Progenitor cell of endocrine pancreas (in vitro differentiated cells): Measurements from ENCODE around the gene MACROD2. TPM values are rescaled to one million over a fixed set of nuclear protein-coding genes. Genes with fewer than 3 reads are reported as not detected.

Experiments used
- DNase-seq: peaks from one replicate; pipeline ENCODE4 v3.0.0; 2021; ENCODE audit warnings: low spot score; ENCODE audit not compliant: unreplicated experiment
- H3K27ac Mint-ChIP-seq: 2 replicates; pipeline ENCODE4 v1.8.0; 2021; ENCODE audit warnings: mild to moderate bottlenecking, moderate library complexity, mixed read lengths
- H3K27me3 Mint-ChIP-seq: 2 replicates; pipeline ENCODE4 v1.8.0; 2021; ENCODE audit warnings: mixed read lengths
- H3K36me3 Mint-ChIP-seq: 2 replicates; pipeline ENCODE4 v1.8.0; 2022; ENCODE audit warnings: mixed read lengths; ENCODE audit not compliant: insufficient read depth
- H3K4me1 Mint-ChIP-seq: 2 replicates; pipeline ENCODE4 v1.8.0; 2021; ENCODE audit warnings: low read depth, mixed read lengths
- H3K4me3 Mint-ChIP-seq: 2 replicates; pipeline ENCODE4 v1.8.0; 2021; ENCODE audit warnings: low read depth, mild to moderate bottlenecking, moderate library complexity, mixed read lengths
- H3K9me3 Mint-ChIP-seq: 2 replicates; pipeline ENCODE4 v1.8.0; 2021; ENCODE audit warnings: low read depth, mixed read lengths
- CTCF ChIP-seq: fragments of 200-600 bp; sonication (generic); IDR thresholded peaks from one replicate; pipeline ENCODE4 v1.5.0; 2021; ENCODE audit warnings: antibody characterized with exemption, mild to moderate bottlenecking; ENCODE audit not compliant: unreplicated experiment
- total RNA-seq: library from RNA; stranded (reverse); gene quantifications from 2 replicates; pipeline ENCODE4 v1.2.1, GENCODE V29; 2021

MACROD2 gene
- total RNA-seq, 1 donor from 2014 or later = 7.6 TPM

- H3K27ac Mint-ChIP-seq = no peak overlapping the region
- peaks cover 12% of the 10 kb centered on the region for H3K9me3 Mint-ChIP-seq
- no peak overlapping the region for H3K4me3 Mint-ChIP-seq
- no peaks in the 10 kb centered on the region for H3K4me1 Mint-ChIP-seq
- no peak for DNase-seq
- H3K27me3 Mint-ChIP-seq = peaks cover 7% of the 10 kb centered on the region
- no peak for TF ChIP-seq CTCF
- H3K36me3 Mint-ChIP-seq = peaks cover 2% of the 10 kb centered on the region
Observed at GRCh38 chr20:15890407-15890982, 1895.2 kb downstream of the MACROD2 start.

GRCh38 chr20:15895126-15895525 lies 1899.8 kb downstream of the MACROD2 start:
- H3K27me3 Mint-ChIP-seq = peaks cover 7% of the 10 kb centered on the region
- H3K4me3 Mint-ChIP-seq = no peak overlapping the region
- no peak overlapping the region for H3K27ac Mint-ChIP-seq
- no peaks in the 10 kb centered on the region for H3K36me3 Mint-ChIP-seq
- H3K4me1 Mint-ChIP-seq = no peaks in the 10 kb centered on the region
- DNase-seq = no peak
- TF ChIP-seq CTCF = no peak
- no peaks in the 10 kb centered on the region for H3K9me3 Mint-ChIP-seq

GRCh38 chr20:15895560-15896084 lies 1900.3 kb downstream of the MACROD2 start:
- Mint-ChIP-seq H3K27ac (no peak overlapping the region), H3K4me3 (no peak overlapping the region), H3K27me3 (peaks cover 7% of the 10 kb centered on the region), H3K4me1 (no peaks in the 10 kb centered on the region), H3K36me3 (no peaks in the 10 kb centered on the region), H3K9me3 (no peaks in the 10 kb centered on the region)
- TF ChIP-seq CTCF = no peak
- no peak for DNase-seq

GRCh38 chr20:15899967-15900366 lies 1904.7 kb downstream of the MACROD2 start:
- Mint-ChIP-seq H3K36me3 (no peaks in the 10 kb centered on the region), H3K4me1 (no peaks in the 10 kb centered on the region), H3K4me3 (no peak overlapping the region), H3K27me3 (no peaks in the 10 kb centered on the region), H3K9me3 (peaks cover 10% of the 10 kb centered on the region), H3K27ac (no peak overlapping the region)
- no peak for TF ChIP-seq CTCF
- DNase-seq = no peak

GRCh38 chr20:15900443-15900842 lies 1905.1 kb downstream of the MACROD2 start:
- Mint-ChIP-seq H3K4me1 (no peaks in the 10 kb centered on the region), H3K27me3 (no peaks in the 10 kb centered on the region), H3K4me3 (no peak overlapping the region), H3K27ac (no peak overlapping the region), H3K36me3 (no peaks in the 10 kb centered on the region), H3K9me3 (peaks cover 10% of the 10 kb centered on the region)
- no peak for TF ChIP-seq CTCF
- DNase-seq = no peak
